SH-SY5Y (cell line): ENCODE data around the gene PDILT.

Source experiments
- GATA2 ChIP-seq: IDR thresholded peaks from 2 replicates; pipeline ENCODE4 v1.6.1; 2011; ENCODE audit warnings: mild to moderate bottlenecking, low read depth, low read length
- GATA3 ChIP-seq: IDR thresholded peaks from 2 replicates; pipeline ENCODE4 v1.6.1; 2011; ENCODE audit warnings: low read depth, mild to moderate bottlenecking, low read length, moderate library complexity

The PDILT gene

DNA sequence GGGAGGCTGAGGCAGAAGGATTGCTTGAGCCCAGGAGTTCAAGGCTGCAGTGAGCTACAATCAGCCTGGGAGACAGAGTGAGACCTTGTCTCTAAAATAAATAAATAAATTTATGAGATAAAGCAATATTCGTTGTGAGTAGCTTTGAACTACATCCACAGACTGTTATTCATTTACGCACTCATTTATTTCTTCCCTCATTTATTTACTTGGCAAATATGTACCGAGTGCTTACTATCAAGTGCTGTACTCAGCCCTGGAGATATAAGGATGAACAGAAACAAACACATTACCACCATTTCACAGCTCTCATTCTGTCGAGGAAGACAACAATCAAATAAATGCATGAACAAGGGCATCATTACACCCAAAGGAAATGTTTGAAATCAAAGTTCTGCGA lies 27.4 kb downstream of the PDILT start:
- TF ChIP-seq GATA3 (no peak), GATA2 (no peak)

DNA sequence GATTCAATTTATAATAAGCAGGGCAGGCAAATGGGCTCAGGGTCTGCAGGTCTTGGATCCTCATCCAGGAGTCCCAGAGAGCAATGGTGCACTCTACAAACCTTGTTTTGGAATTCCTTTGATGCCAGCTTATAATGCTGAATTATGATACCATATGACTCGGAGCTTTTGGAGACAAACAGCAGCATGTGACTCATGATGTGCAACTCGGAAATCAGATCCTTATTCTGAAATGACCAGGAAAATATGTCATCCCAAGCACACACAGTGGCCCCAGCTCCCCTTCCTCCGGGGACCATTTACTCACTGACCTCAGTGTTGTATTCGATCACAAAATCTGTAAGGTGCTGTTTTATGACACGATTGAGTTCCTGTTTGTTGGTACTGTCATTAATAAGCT lies 31.8 kb downstream of the PDILT start:
- TF ChIP-seq GATA3 (no peak), GATA2 (no peak)

DNA sequence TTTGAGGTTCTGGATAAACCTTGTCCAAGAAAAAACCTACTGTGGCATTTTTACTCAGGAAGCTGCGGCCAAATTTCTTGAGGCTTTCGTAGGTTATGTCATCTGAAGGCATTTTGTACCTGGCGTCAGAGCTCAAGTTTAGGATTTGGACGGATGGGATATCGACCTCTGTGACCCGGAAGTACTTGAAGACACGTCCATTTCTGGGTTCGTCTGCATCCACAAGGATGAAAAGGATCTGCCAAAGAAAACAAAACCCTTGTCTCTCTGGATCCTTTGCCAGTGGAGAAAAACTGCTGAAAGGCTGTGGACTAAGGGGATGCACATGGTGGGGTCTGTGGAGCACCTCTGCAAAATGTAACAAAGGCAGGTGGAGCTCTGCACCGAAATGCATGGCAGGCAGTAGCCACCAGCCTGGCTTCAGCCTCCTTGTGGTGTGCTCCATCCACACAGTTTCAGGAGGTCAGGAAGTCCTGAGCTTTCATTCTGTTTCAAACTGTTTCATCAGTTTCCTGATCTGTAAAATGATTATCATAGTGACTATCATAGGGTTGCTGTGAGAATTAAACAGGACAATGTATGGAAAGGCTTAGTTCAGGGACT lies 35.0 kb downstream of the PDILT start:
- TF ChIP-seq GATA3 (no peak), GATA2 (no peak)

DNA sequence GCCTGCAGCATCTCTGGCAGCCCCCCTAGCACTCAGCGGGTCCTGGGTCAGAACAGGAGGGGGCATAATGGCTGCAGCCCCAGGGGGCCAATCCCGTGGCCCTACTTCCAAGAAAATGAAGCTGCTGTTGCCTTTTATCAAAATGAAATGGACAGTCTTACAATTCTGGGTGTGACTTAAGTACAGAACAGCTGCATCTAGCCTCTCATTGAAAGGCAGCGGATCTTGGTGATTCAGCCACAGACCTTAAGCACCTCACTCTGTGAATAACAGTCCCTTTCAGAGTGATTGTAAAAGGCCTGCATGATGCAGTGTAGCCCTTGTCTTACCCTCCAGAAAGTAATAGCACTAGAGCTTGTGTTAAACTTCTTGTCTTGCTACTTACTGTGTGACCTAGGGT lies 40.5 kb downstream of the PDILT start:
- TF ChIP-seq GATA2 = no peak
- no peak for TF ChIP-seq GATA3

DNA sequence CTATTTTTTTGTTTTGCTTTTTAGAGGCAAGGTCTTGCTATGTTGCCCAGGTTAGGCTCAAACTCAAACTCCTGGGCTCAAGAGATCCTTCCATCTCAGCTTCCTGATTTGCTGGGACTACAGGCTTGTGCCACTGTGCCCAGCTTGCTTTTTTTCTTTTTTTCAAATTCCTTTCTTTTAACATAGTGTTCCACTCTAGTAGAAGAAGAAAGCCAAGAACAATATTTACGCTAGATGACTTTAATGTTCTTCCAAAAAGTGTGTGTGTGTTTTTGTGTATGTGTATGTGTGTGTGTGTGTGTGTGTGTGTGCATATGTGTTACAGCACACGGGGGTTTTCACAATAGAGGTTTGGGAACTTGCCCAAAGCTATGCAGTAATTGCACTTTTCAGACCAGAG lies 41.3 kb downstream of the PDILT start:
- TF ChIP-seq GATA3 (no peak), GATA2 (no peak)

DNA sequence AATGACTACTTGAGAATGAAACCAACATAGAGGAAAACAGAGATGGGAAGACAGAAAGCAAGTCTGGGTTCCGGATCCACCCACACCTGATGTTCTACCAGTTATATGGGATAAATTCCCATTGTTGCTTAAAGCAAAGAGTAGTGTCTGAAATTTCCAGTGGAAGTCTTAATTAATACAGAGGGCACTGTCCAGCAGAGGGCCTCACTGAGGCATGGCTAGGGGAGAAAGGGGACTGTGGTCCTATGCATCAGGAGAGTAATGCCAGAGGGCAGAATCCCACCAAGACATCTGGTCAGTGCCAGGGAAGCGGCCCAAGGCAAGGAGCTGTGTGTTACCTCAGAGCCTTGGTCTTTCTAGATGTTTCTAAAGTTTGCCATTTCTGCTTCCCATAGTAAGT lies 44.5 kb downstream of the PDILT start:
- TF ChIP-seq GATA2 (no peak), GATA3 (no peak)

DNA sequence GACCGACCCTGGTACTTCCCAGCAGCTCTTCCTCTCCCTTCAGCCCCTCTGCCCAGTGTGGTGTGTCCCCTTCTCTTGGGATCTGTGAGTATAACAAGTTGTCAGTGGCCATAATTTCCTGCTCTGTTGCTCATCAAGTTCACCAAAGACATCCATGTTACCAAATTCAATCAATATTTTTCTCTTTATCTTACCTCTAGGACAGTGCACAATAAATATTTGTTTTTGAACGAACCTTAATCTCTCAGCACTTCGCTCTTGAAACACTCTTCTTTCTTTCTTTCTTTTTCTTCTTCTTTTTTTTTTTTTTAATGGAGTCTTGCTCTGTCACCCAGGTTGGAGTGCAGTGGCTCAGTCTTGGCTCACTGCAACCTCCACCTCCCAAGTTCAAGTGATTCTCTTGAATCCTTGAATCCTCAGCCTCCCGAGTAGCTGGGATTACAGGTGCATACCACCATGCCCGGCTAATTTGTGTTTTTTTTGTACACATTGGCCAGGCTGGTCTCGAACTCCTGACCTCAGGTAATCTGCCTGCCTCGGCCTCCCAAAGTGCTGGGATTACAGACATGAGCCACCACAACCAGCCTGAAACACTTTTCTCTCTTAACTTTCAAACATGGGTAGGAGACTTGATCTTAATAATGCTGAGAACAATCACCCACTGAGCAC lies 49.3 kb downstream of the PDILT start:
- no peak for TF ChIP-seq GATA2

DNA sequence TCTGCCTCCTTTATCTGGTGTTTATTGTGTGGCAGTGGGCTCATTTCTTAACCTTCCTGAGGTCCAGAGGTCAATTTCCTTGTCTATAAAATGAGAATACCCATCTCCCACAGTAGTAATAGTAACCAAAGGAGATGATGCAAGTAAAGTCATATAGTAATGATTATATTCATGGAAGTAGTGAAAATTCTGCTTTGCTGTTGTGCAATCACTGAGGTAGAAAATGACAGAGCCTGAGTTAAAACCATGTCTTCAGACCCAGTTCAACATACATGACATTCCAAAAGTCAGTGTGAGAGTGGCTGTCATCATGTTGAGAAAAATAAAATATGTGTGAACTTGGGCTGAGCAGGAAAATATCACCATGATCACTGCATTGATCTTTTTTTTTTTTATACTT lies 51.2 kb downstream of the PDILT start:
- no peak for TF ChIP-seq GATA3
- TF ChIP-seq GATA2 = no peak

DNA sequence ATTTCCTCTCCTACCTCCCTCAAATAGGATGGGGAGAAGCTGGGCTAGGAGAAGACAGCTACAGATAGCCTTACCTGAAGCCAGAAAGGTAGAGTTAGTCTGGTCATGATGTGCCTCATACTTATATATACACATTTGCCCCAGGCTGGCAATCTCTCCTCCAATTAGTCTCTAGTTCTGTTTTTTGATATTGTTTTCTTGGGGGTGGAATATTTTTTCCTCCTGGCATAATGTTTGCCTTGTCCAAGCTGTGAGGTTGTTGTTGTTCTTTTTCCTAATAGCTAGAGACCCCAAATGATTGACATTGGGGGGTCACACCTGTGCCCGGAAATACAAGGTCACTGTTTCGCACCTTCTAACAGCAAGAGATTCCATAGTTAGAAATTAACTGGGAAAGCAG lies 51.9 kb downstream of the PDILT start, which contains the start of gene UMOD:
UMOD (minus strand) TSS at position 101 of the 400 bp plus-strand sequence. CDS start 1,978 bp downstream, outside the sequence.
- TF ChIP-seq GATA2 (no peak), GATA3 (no peak)

DNA sequence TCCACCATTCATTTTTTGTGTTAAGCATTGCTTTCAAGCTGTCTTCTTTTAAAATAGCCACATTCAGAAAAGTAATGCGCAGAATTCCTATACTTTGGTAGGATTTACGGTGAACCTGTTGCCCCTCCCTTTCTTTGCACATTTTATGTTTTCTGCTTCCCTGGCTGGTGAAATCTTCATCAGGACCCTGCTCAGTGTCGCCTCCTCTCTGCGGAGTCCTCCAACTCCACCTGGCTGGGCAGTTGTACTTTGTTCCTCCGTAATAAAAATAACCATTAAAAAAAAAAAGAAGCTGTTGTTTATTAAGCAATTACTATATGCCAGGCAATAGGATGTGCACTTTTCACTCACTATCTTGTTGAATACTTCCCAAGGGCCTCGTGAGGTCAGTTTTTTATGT lies 54.9 kb downstream of the PDILT start:
- no peak for TF ChIP-seq GATA3
- TF ChIP-seq GATA2 = no peak

DNA sequence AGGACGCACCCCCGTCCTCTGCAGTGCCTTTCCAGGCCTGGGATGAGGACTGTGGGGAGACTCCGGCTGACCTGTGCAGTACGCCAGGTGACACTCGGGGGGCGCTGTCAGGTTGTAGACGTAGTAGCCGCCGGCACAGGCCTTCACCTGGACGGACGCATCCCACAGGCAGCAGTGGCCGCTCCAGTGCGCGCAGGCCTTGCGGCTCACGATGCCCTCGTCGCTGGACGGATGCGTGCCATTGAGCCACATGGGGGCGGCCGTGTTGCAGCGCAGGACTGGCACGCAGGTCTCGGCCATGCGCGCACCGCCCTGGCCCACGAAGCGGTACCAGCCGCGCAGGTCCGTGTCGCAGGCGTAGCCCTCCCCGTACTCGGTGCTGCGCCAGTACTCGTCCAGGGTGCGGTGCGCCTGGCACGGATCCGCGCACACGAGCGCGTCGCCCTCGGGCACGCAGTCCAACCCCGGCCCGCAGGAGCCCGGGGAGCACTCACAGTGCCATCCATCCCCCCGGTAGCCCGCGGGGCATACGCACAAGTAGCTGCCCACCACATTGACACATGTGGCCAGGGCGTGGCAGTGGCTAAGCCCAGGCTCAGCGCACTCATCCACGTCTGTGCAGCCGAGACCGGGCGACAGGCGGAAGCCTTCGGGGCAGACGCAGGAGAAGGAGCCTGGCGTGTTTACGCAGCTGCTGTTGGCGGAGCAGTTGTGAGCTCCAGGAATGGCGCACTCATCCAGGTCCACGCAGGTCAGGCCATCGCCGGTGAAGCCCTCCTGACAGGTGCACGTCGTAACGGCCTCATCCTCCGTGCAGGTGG lies 56.0 kb downstream of the PDILT start:
- TF ChIP-seq GATA3 (no peak), GATA2 (no peak)

DNA sequence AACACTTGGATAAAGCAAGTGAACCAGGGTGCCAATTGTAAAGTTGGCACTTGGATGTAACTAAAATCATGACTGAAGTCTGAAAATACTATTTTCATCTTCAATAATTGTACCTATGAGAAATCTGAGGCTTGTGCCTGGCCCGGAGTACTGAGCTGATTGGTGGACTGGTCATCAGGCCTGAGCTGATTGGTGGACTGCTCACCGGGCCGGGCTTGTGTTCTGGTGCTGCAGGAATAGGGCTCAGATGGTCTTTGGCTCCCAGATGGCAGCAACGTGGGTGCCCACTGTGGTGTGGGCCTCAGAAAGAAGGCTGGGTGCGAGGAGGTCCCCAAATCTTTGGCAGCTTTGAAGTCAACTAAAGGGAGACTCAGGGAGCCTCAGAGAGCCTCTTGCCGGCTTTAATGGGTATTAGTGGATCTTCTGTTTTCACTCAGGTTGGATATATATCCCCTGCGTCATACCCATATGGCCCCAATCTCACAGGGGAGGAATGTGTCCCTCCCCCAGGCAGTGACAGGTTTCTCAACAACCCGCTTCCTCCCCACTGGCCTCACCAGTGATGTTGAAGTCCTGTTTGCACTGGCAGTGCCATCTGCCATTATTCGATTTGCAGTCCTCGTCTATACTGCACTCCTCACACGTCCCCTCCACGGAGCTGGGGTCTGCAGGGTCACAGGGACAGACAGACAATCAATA lies 56.7 kb downstream of the PDILT start:
- TF ChIP-seq GATA3 (no peak), GATA2 (no peak)

DNA sequence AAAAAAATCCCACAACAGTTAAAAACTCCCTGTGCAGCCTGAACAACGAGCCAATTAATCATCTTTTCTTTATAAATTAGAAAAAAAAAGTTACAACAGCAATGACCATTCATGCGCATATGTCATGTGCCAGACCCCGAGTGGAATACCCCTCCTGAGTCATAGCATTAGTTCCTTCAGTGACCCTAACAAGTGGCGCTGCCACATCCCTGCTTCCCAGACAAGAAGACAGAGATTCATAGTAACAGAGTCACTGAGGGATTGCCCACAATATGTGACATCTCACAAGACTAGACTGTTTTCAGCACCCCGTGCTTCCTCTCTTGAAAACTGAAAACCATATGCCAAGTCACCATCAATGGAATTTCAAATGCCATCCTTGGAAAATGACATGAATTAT lies 59.9 kb downstream of the PDILT start:
- TF ChIP-seq GATA2 (no peak), GATA3 (no peak)

DNA sequence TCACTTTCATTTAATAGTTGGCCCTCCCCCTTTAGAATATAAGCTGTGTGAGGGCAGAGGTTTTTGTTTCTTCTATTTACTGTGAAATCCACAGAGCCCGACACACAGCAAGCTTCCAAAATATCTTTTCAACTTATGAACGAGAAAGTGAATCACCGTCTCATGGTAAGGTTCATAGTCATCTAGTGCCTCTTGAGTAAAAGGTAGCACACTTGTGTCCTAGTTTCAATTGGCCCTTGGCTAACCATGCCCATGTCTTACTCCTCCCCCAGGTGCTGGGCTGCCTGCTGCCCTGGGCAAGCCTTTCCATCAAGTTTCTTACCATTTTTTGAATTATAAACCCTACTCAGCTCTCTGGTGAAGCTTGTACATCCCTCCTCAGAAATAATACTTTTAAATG lies 64.8 kb downstream of the PDILT start:
- TF ChIP-seq GATA3 (no peak), GATA2 (no peak)

DNA sequence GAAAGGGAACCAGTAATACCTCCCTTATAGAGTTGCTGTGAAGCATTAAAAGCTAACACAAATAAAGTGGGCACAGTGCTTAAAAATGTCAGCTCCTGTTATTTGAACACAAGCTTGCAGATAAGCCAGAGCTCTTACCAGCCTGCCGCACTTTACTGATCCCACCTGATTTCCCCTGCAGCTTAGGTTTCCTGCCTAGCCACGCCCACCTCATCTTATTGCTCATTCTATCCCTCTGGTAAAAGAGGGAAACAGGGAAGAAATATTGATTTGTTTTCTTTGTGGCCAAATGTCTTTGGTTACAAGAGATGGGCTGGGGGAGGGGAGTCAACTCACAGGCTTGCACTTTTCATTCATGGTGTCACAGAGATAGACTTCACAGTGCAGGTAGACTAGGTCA lies 67.6 kb downstream of the PDILT start:
- TF ChIP-seq GATA3 (no peak), GATA2 (no peak)
